Measurements from ENCODE around the gene ZNF484.
"Not testable (repeated sequence)": the region's sequence is repeated elsewhere in the genome, so short reads cannot be mapped to it uniquely, and the experiment has no call there.

The ZNF484 gene

GRCh38 chr9:92820964-92821363, 56.9 kb downstream of the ZNF484 start:
- no peak for DNase-seq (ENCODE audit: low spot score in 2 of 2)
- Mint-ChIP-seq H3K36me3 (no peaks in the 10 kb centered on the region), H3K9me3 (no peaks in the 10 kb centered on the region), H3K4me1 (peaks cover 8% of the 10 kb centered on the region), H3K4me3 (no peak overlapping the region), H3K27ac (no peak overlapping the region)
- peak; percentile 86 for ATAC-seq

- H3K9me3 Mint-ChIP-seq; H3K36me3 Mint-ChIP-seq; H3K27ac Mint-ChIP-seq; DNase-seq (ENCODE audit: low spot score in 2 of 2); H3K4me1 Mint-ChIP-seq; H3K4me3 Mint-ChIP-seq: not testable (repeated sequence)
- peak; percentile 78 for ATAC-seq
These were observed 57.9 kb downstream of the ZNF484 start for GRCh38 chr9:92819898-92820297.

DNA sequence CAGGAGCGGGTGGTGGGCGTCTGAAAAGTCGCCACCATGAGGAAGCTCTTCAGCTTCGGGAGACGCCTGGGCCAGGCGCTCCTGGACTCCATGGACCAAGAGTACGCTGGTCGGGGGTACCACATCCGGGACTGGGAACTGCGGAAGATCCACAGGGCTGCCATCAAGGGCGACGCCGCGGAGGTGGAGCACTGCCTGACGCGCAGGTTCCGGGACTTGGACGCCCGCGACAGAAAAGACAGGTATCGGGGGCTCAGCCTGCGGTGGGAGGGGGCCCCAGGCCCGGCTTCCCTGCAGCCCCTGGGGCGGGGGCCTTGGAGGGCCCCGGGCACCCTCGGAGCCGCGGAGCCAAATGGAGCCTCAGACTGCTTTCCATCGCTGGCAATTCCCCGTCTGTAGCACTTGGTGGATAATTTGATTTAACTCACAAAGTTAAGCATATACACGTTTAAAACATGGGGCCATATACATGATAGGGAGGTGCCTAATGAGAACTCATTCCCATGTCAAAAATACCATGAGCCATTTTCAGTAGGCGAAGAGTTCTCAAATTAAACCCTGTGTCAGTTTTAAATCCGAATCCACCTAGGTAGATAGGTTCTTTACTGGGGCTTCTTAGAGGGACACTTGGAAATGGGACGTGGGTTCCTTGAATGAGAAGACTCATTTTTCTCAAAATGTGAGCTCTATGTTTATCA, 68.1 kb downstream of the ZNF484 start:
- Mint-ChIP-seq H3K4me1 (peaks cover 12% of the 10 kb centered on the region), H3K4me3 (peak overlapping the region; percentile 86)
- H3K9me3 Mint-ChIP-seq; ATAC-seq; DNase-seq (ENCODE audit: low spot score in 2 of 2); H3K27ac Mint-ChIP-seq; H3K36me3 Mint-ChIP-seq: not testable (repeated sequence)

DNA sequence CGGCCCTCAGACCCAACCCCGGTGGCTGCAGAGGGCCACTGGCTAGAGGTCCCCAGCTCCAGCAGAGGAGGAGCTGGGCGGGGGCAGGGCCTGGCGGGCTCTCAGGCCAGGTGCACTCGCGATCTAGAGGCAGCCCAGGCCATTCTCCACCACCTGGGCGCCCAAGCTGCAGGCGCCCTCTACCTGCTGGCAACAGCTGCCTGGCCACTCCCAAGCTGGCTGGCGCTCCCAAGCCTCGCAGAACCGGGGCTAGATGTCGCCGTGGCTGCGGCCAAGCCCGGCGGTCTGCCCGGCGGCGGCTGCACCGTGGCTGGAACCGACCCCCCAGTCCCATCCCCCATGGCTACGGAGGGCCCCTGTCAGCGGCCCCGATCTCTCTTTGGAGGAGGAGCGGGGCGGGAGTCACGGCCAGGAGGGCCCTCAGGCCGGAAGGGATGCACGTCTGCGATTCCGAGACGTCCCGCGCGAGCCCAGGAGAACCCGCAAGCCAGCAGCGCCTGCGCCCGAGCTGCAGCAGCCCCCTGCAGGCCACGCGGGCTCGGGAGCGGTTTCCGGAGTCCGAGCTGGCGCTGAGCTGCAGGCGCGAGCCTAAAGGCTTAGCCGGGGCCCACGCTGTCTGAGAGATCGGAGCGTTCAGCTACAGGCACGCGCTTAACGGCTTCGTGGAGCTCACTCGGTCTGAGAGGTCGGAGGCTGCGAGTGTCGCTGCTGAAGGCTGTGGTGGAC, 68.9 kb downstream of the ZNF484 start:
- peaks cover 6% of the 10 kb centered on the region for H3K4me1 Mint-ChIP-seq
- DNase-seq (ENCODE audit: low spot score in 2 of 2) (peak; percentile 53 to 81), ATAC-seq (peak; percentile 72)
- H3K9me3 Mint-ChIP-seq: no peaks in the 10 kb centered on the region
- no peaks in the 10 kb centered on the region for H3K36me3 Mint-ChIP-seq
- H3K4me3 Mint-ChIP-seq: peak overlapping the region; percentile 86
- no peak overlapping the region for H3K27ac Mint-ChIP-seq

- Mint-ChIP-seq H3K9me3 (no peaks in the 10 kb centered on the region), H3K36me3 (no peaks in the 10 kb centered on the region), H3K4me3 (peak overlapping the region; percentile 86), H3K27ac (no peak overlapping the region), H3K4me1 (peaks cover 6% of the 10 kb centered on the region)
- peak; percentile 18 to 64 for DNase-seq (ENCODE audit: low spot score in 2 of 2)
- peak; percentile 44 for ATAC-seq
These were observed 69.8 kb downstream of the ZNF484 start for GRCh38 chr9:92807757-92808725.

- Mint-ChIP-seq H3K36me3 (no peaks in the 10 kb centered on the region), H3K4me3 (peak overlapping the region; percentile 86), H3K27ac (no peak overlapping the region), H3K4me1 (peaks cover 6% of the 10 kb centered on the region), H3K9me3 (no peaks in the 10 kb centered on the region)
- no peak for ATAC-seq
- DNase-seq (ENCODE audit: low spot score in 2 of 2): peak in 1 of 2 donors; percentile 49
These were observed 70.6 kb downstream of the ZNF484 start for GRCh38 chr9:92807031-92807756.

DNA sequence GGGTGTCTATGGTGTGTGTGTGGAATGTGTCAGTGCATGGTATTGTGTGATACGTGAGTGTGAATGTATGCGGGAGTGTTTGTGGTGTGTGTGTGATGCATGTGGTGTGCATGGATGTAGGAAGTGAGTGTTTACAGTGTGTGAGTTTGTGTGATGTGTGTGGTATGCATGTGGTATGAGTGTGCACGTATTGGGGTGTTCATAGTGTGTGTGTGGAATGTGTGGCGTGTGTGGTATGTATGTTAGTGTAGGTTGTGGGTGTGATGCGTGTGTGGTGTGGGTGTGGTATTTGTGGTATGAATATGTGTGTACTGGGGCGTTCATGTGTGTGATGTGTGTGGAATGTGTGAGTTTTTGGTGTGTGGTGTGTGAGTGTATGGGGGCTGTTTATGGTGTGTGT, 73.1 kb downstream of the ZNF484 start:
- peak in 1 of 2 donors; percentile 40 for DNase-seq (ENCODE audit: low spot score in 2 of 2)
- no peak overlapping the region for H3K27ac Mint-ChIP-seq
- no peak overlapping the region for H3K4me3 Mint-ChIP-seq
- no peaks in the 10 kb centered on the region for H3K9me3 Mint-ChIP-seq
- H3K4me1 Mint-ChIP-seq: peaks cover 7% of the 10 kb centered on the region
- H3K36me3 Mint-ChIP-seq: no peaks in the 10 kb centered on the region
- no peak for ATAC-seq

- Mint-ChIP-seq H3K4me3 (no peak overlapping the region), H3K36me3 (no peaks in the 10 kb centered on the region), H3K4me1 (peaks cover 8% of the 10 kb centered on the region), H3K9me3 (no peaks in the 10 kb centered on the region), H3K27ac (no peak overlapping the region)
- ATAC-seq (no peak), DNase-seq (ENCODE audit: low spot score in 2 of 2) (no peak)
These were observed 79.5 kb downstream of the ZNF484 start for GRCh38 chr9:92798358-92798757.

DNA sequence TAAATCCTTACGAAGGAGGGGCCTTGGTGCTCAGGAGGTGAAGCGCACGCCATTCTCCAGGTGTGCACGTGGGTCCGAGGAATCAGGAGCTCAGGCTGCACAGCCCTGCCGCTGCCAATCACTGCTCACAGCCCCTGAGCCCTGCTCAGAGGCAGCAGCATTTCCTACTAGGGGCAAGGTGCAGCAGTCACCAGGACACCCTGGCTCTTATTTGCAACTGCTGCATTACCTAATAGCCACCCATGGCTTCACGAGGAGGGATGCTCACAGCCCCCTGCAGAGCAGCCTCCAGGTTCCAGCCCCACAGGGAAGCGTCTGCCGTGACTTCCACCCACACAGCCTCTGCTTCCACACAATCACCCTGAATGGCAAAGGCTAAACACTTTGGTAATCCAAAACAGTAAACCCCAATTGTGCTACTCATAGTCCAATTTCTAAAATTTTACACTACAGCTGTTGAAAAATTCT, 81.5 kb downstream of the ZNF484 start:
- not testable (repeated sequence) for H3K27ac Mint-ChIP-seq; DNase-seq (ENCODE audit: low spot score in 2 of 2)

GRCh38 chr9:92795598-92796336, 82.1 kb downstream of the ZNF484 start:
- H3K27ac Mint-ChIP-seq: no peak overlapping the region
- peaks cover 18% of the 10 kb centered on the region for H3K4me1 Mint-ChIP-seq
- no peaks in the 10 kb centered on the region for H3K9me3 Mint-ChIP-seq
- no peak overlapping the region for H3K4me3 Mint-ChIP-seq
- ATAC-seq (no peak), DNase-seq (ENCODE audit: low spot score in 2 of 2) (no peak)
- no peaks in the 10 kb centered on the region for H3K36me3 Mint-ChIP-seq

More for the DNA sequence above, 81.5 kb downstream of the ZNF484 start:
- H3K4me3 Mint-ChIP-seq, H3K9me3 Mint-ChIP-seq, ATAC-seq, H3K36me3 Mint-ChIP-seq: not testable (repeated sequence)
- peaks cover 12% of the 10 kb centered on the region for H3K4me1 Mint-ChIP-seq
